ENCODE data around the gene NUDT4. TPM values are rescaled to one million over a fixed set of nuclear protein-coding genes. Genes with fewer than 3 reads are reported as not detected.
A peak's percentile ranks its signal among the peaks of the same experiment; 100 is the strongest.

The NUDT4 gene
- total and polyA plus RNA-seq, 10 of the 15 experiments (the other 5 are each of a cell fraction or from before 2014, with no cell fraction given) = 26.6 to 91.6 (median 63.1) TPM

DNA sequence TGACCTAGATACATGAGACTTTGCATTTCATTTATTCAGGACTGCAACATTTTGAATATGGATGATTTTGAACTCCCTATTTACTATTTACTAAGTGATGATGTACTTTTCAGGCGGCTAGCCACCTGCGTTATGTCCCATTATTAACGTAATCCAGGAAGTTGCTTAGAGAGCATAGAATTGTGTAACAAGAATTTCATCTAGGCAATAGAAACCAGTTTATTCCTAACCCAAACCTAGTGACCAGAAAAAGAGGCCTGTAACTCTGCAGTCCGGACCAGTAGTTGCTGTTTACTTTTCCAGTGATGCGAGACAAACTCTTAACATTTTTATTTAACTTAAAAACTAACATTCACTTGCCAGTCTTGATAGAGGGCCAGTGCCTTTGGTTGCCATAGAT lies 12.3 kb downstream of the NUDT4 start:
- Histone ChIP-seq H3K36me3 (ENCODE audit: control insufficient read depth in 2 of 2, insufficient read depth in 2 of 2, low read length in 1 of 2) (peaks cover 0 to 22% of the 10 kb centered on the region in 2 experiments; a peak in 3 of 4 replicates), H3K27ac (ENCODE audit: control insufficient read depth, insufficient read depth) (0 out of 2 replicates have a peak overlapping the region, but pooled peaks have one; percentile 2), H3K9ac (ENCODE audit: control insufficient read depth, insufficient read depth, low read length) (no peak overlapping the region), H2AFZ (ENCODE audit: control insufficient read depth, low read depth, low read length) (no peak overlapping the region), H3K27me3 (replicated peaks in 1 of 2; ENCODE audit: control insufficient read depth in 2 of 2, insufficient read depth in 2 of 2, low read length in 1 of 2) (no peaks in the 10 kb centered on the region), H3K79me2 (ENCODE audit: control insufficient read depth, insufficient read depth, low read length) (peaks cover 79% of the 10 kb centered on the region), H3K4me3 (peak overlapping the region; percentile 26; the same call in 1 of the 2 replicates), H4K20me1 (ENCODE audit: control insufficient read depth, insufficient read depth) (no peaks in the 10 kb centered on the region), H3K4me1 (ENCODE audit: control insufficient read depth, insufficient read depth, low read length) (peaks cover 27% of the 10 kb centered on the region), H3K9me3 (replicated peaks; ENCODE audit: control insufficient read depth, insufficient read depth, low read length) (no peaks in the 10 kb centered on the region; the same call in 1 of the 3 replicates), H3K4me2 (ENCODE audit: control insufficient read depth, insufficient read depth) (peak overlapping the region; percentile 62)
- intact Hi-C loops (cut with micrococcal nuclease; ENCODE audit: unreplicated experiment) = loop anchor here (2.0 to 10.0 kb wide), 2 partner anchors 555 to 605 kb away; no protein-coding TSS in a partner anchor
- WGBS (ENCODE audit: insufficient coverage, insufficient replicate concordance, low lambda C conversion rate, missing lambda C conversion rate) = 21% methylated on average over 5 of the region's 5 CpGs
- TF ChIP-seq SP1 (IDR thresholded peaks at IDR 0.05; ENCODE audit: low read depth, low read length) (no peak), EP300 (IDR thresholded peaks at IDR 0.05; ENCODE audit: borderline replicate concordance in 1 of 2, control insufficient read depth in 1 of 2, low read depth in 2 of 2, low read length in 2 of 2) (no peak), HDAC6 (IDR thresholded peaks at IDR 0.05; ENCODE audit: unreplicated experiment) (no peak), SRF (IDR thresholded peaks at IDR 0.05; ENCODE audit: low read depth in 2 of 2, low read length in 2 of 2) (no peak), SPI1 (IDR thresholded peaks at IDR 0.05; ENCODE audit: borderline replicate concordance, insufficient read depth, low read depth, low read length) (no peak), RFX5 (IDR thresholded peaks at IDR 0.05; ENCODE audit: low read depth, low read length) (no peak), FOXM1 (IDR thresholded peaks at IDR 0.05; ENCODE audit: low read depth, low read length) (no peak), CHD4 (IDR thresholded peaks at IDR 0.05) (no peak)
- TF ChIP-seq, protein P1, sequence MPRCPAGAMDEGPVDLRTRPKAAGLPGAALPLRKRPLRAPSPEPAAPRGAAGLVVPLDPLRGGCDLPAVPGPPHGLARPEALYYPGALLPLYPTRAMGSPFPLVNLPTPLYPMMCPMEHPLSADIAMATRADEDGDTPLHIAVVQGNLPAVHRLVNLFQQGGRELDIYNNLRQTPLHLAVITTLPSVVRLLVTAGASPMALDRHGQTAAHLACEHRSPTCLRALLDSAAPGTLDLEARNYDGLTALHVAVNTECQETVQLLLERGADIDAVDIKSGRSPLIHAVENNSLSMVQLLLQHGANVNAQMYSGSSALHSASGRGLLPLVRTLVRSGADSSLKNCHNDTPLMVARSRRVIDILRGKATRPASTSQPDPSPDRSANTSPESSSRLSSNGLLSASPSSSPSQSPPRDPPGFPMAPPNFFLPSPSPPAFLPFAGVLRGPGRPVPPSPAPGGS (IDR thresholded peaks at IDR 0.05; ENCODE audit: borderline replicate concordance, insufficient read depth, low read depth, low read length, poor library complexity, severe bottlenecking) = no peak
- TF ChIP-seq, protein P2, sequence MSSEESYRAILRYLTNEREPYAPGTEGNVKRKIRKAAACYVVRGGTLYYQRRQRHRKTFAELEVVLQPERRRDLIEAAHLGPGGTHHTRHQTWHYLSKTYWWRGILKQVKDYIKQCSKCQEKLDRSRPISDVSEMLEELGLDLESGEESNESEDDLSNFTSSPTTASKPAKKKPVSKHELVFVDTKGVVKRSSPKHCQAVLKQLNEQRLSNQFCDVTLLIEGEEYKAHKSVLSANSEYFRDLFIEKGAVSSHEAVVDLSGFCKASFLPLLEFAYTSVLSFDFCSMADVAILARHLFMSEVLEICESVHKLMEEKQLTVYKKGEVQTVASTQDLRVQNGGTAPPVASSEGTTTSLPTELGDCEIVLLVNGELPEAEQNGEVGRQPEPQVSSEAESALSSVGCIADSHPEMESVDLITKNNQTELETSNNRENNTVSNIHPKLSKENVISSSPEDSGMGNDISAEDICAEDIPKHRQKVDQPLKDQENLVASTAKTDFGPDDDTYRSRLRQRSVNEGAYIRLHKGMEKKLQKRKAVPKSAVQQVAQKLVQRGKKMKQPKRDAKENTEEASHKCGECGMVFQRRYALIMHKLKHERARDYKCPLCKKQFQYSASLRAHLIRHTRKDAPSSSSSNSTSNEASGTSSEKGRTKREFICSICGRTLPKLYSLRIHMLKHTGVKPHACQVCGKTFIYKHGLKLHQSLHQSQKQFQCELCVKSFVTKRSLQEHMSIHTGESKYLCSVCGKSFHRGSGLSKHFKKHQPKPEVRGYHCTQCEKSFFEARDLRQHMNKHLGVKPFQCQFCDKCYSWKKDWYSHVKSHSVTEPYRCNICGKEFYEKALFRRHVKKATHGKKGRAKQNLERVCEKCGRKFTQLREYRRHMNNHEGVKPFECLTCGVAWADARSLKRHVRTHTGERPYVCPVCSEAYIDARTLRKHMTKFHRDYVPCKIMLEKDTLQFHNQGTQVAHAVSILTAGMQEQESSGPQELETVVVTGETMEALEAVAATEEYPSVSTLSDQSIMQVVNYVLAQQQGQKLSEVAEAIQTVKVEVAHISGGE (CRISPR knock-in tag; IDR thresholded peaks at IDR 0.05) = no peak
- TF ChIP-seq, protein P3, sequence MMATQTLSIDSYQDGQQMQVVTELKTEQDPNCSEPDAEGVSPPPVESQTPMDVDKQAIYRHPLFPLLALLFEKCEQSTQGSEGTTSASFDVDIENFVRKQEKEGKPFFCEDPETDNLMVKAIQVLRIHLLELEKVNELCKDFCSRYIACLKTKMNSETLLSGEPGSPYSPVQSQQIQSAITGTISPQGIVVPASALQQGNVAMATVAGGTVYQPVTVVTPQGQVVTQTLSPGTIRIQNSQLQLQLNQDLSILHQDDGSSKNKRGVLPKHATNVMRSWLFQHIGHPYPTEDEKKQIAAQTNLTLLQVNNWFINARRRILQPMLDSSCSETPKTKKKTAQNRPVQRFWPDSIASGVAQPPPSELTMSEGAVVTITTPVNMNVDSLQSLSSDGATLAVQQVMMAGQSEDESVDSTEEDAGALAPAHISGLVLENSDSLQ (IDR thresholded peaks at IDR 0.05) = no peak
- FAIRE-seq (no peak), ATAC-seq (no peak), DNase-seq (ENCODE audit: low read depth, low spot score) (no peak)
- in situ Hi-C loops (cut with MboI) = no loop called here
- ChIA-PET CTCF (interaction anchor here (1.2 to 3.2 kb wide), 7 partner anchors 9 to 402 kb away, joined by 3 to 16 read pairs (median 6); no protein-coding TSS in a partner anchor), SMC1A (ENCODE audit: uncharacterized antibody, unreplicated experiment) (interaction anchor here (1.0 to 4.3 kb wide), 12 partner anchors 8 to 403 kb away, joined by 3 to 26 read pairs (median 6); no protein-coding TSS in a partner anchor), RAD21 (ENCODE audit: unreplicated experiment) (interaction anchor here (0.9 to 4.2 kb wide), 6 partner anchors 9 to 403 kb away, joined by 3 to 20 read pairs (median 14); no protein-coding TSS in a partner anchor), POLR2A (interaction anchor here (1.0 to 1.1 kb wide), 2 partner anchors 10 to 374 kb away, joined by 3 to 4 read pairs; no protein-coding TSS in a partner anchor)
- BruUV-seq (replicated peaks) = no TSS peak

Data from GM12878 (cell line).